PC-3 (cell line): Measurements from ENCODE around the gene ZXDC. TPM values are rescaled to one million over a fixed set of nuclear protein-coding genes. Genes with fewer than 3 reads are reported as not detected.

Source experiments
- ATAC-seq: fragments of 200-7000 bp; cut with Tn5 transposase; 2 replicates; pipeline ENCODE4 v1.9.1; 2020; ENCODE audit warnings: mild to moderate bottlenecking, moderate library complexity
- BruUV-seq: library from RNA; stranded (reverse); fragments of 400-500 nt; replicated peaks from 2 replicates; lab custom pipeline; 2021; lab: Mats Ljungman, UMichigan
- CTCF ChIA-PET: fragments of 300-600 bp; sonication (Branson Sonifier 250); formaldehyde crosslinking; loops from one replicate; lab custom pipeline; 2022; ENCODE audit warnings: antibody characterized with exemption; lab: Charles Lee
- POLR2A ChIA-PET: fragments of 300-600 bp; sonication (Branson Sonifier 250); formaldehyde crosslinking; loops from one replicate; lab custom pipeline; 2022; ENCODE audit warnings: antibody characterized with exemption; ENCODE audit not compliant: unreplicated experiment; lab: Charles Lee
- DNase-seq: peaks from one replicate; pipeline ENCODE4 v3.0.0-alpha.2; 2015
- H2AFZ ChIP-seq: fragments of 300-600 bp; sonication (generic); 2 replicates; pipeline ENCODE4 v1.6.0; 2016; ENCODE audit warnings: antibody characterized with exemption, low read length
- H3F3A ChIP-seq: fragments of 300-600 bp; sonication (generic); one replicate; pipeline ENCODE4 v1.6.0; 2017; ENCODE audit warnings: antibody characterized with exemption, low read length, control low read depth, mild to moderate bottlenecking; ENCODE audit not compliant: unreplicated experiment
- H3K27ac ChIP-seq: fragments of 300-600 bp; sonication (generic); 2 replicates; pipeline ENCODE4 v1.5.1; 2016; ENCODE audit warnings: mild to moderate bottlenecking, low read length
- H3K27me3 ChIP-seq: fragments of 300-600 bp; sonication (generic); 2 replicates; pipeline ENCODE4 v1.6.1; 2016; ENCODE audit warnings: low read length, mixed read lengths
- H3K36me3 ChIP-seq: fragments of 300-600 bp; sonication (generic); 2 replicates; pipeline ENCODE4 v1.6.1; 2016; ENCODE audit warnings: low read depth, mixed run types, low read length, mixed read lengths
- H3K4me1 ChIP-seq: fragments of 300-600 bp; sonication (generic); 2 replicates; pipeline ENCODE4 v1.5.1; 2016; ENCODE audit warnings: low read length; ENCODE audit not compliant: insufficient read depth
- H3K4me2 ChIP-seq: fragments of 300-600 bp; sonication (generic); 2 replicates; pipeline ENCODE4 v1.6.0; 2016; ENCODE audit warnings: low read length
- H3K4me3 ChIP-seq: fragments of 300-600 bp; sonication (generic); 2 replicates; pipeline ENCODE4 v1.5.1; 2016; ENCODE audit warnings: mild to moderate bottlenecking, low read length, mixed read lengths
- H3K79me2 ChIP-seq: fragments of 300-600 bp; sonication (generic); 2 replicates; pipeline ENCODE4 v1.6.1; 2017; ENCODE audit warnings: low read length, mixed read lengths
- H3K9ac ChIP-seq: fragments of 300-600 bp; sonication (generic); 2 replicates; pipeline ENCODE4 v1.6.0; 2016; ENCODE audit warnings: mild to moderate bottlenecking, low read length
- H3K9me2 ChIP-seq: fragments of 300-600 bp; sonication (generic); replicated peaks from 2 replicates; pipeline ENCODE4 v1.6.1; 2016; ENCODE audit warnings: mixed run types, low read length, mixed read lengths
- H3K9me3 ChIP-seq: fragments of 300-600 bp; sonication (generic); 2 replicates; pipeline ENCODE4 v1.6.1; 2016; ENCODE audit warnings: low read length, mixed read lengths
- H4K20me1 ChIP-seq: fragments of 300-600 bp; sonication (generic); 2 replicates; pipeline ENCODE4 v1.6.1; 2016; ENCODE audit warnings: low read length, mixed read lengths
- CTCF ChIP-seq: fragments of 300-600 bp; sonication (generic); conservative IDR thresholded peaks from 2 replicates; pipeline ENCODE4 v1.5.1; 2017; ENCODE audit warnings: antibody characterized with exemption, low read depth, mild to moderate bottlenecking, low read length
- EZH2 ChIP-seq: fragments of 300-600 bp; sonication (generic); IDR thresholded peaks from one replicate; pipeline ENCODE4 v1.6.1; 2017; ENCODE audit warnings: antibody characterized with exemption, mild to moderate bottlenecking, low read length; ENCODE audit not compliant: unreplicated experiment
- EZH2phosphoT487 ChIP-seq: fragments of 300-600 bp; sonication (generic); IDR thresholded peaks from 2 replicates; pipeline ENCODE4 v1.6.1; 2018; ENCODE audit warnings: mild to moderate bottlenecking, antibody characterized with exemption, low read length, borderline replicate concordance
- intact Hi-C: fragments of 100-400 bp; cut with micrococcal nuclease; formaldehyde crosslinking; loops from 2 replicates; pipeline ENCODE4 v1.9.0; 2023
- total RNA-seq: library from RNA; depleted of rRNA; stranded (reverse); fragments of >200 nt; gene quantifications from 2 replicates; pipeline ENCODE4 v1.2.3, GENCODE V29; 2014

ZXDC gene
- total RNA-seq, 1 experiment from 2014 or later = 18.7 TPM

GRCh38 chr3:126402666-126403302 is 72.9 kb downstream of the ZXDC start:
- H3K27ac ChIP-seq = no peak overlapping the region
- no peak overlapping the region for H3K4me2 ChIP-seq
- H3K9me2 ChIP-seq = no peaks in the 10 kb centered on the region
- no TSS peak for BruUV-seq
- H3K4me3 ChIP-seq = no peak overlapping the region
- no peaks in the 10 kb centered on the region for H4K20me1 ChIP-seq
- H3F3A ChIP-seq = no peaks in the 10 kb centered on the region
- POLR2A ChIA-PET = no interaction called here
- DNase-seq = no peak
- intact Hi-C loops = no loop called here
- H2AFZ ChIP-seq = no peak overlapping the region
- TF ChIP-seq EZH2 (no peak), EZH2phosphoT487 (no peak), CTCF (no peak)
- H3K27me3 ChIP-seq = 0 out of 2 replicates have a peak, but pooled peaks cover 7% of the 10 kb centered on the region
- ATAC-seq = no peak
- no peaks in the 10 kb centered on the region for H3K36me3 ChIP-seq
- H3K4me1 ChIP-seq = peaks cover 10% of the 10 kb centered on the region
- no peak overlapping the region for H3K9ac ChIP-seq
- H3K9me3 ChIP-seq = no peaks in the 10 kb centered on the region
- H3K79me2 ChIP-seq = no peaks in the 10 kb centered on the region
- CTCF ChIA-PET = no interaction called here

- no peaks in the 10 kb centered on the region for H4K20me1 ChIP-seq
- H3K79me2 ChIP-seq = no peaks in the 10 kb centered on the region
- H2AFZ ChIP-seq = no peak overlapping the region
- ATAC-seq (no peak), DNase-seq (no peak)
- H3K36me3 ChIP-seq = no peaks in the 10 kb centered on the region
- peaks cover 10% of the 10 kb centered on the region for H3K4me1 ChIP-seq
- H3K9ac ChIP-seq = no peak overlapping the region
- no peak overlapping the region for H3K4me3 ChIP-seq
- ChIA-PET POLR2A (no interaction called here), CTCF (no interaction called here)
- intact Hi-C loops = no loop called here
- H3K4me2 ChIP-seq = no peak overlapping the region
- no peak overlapping the region for H3K27ac ChIP-seq
- no peaks in the 10 kb centered on the region for H3F3A ChIP-seq
- no TSS peak for BruUV-seq
- H3K9me2 ChIP-seq = no peaks in the 10 kb centered on the region
- TF ChIP-seq EZH2phosphoT487 (no peak), CTCF (no peak), EZH2 (no peak)
- 0 out of 2 replicates have a peak, but pooled peaks cover 3% of the 10 kb centered on the region for H3K27me3 ChIP-seq
- no peaks in the 10 kb centered on the region for H3K9me3 ChIP-seq
Observed at GRCh38 chr3:126402178-126402577, 73.5 kb downstream of the ZXDC start.

GRCh38 chr3:126401611-126402160 is 74.0 kb downstream of the ZXDC start:
- Histone ChIP-seq H3K9me3 (no peaks in the 10 kb centered on the region), H3K4me2 (no peak overlapping the region), H3K36me3 (no peaks in the 10 kb centered on the region), H3K4me3 (no peak overlapping the region), H3K79me2 (no peaks in the 10 kb centered on the region), H3K27ac (no peak overlapping the region), H3K27me3 (no peaks in the 10 kb centered on the region), H2AFZ (no peak overlapping the region), H4K20me1 (no peaks in the 10 kb centered on the region), H3K9ac (no peak overlapping the region), H3F3A (no peaks in the 10 kb centered on the region), H3K9me2 (no peaks in the 10 kb centered on the region), H3K4me1 (peaks cover 10% of the 10 kb centered on the region)
- POLR2A ChIA-PET = no interaction called here
- no TSS peak for BruUV-seq
- DNase-seq (no peak), ATAC-seq (no peak)
- intact Hi-C loops = no loop called here
- TF ChIP-seq CTCF (no peak), EZH2phosphoT487 (no peak), EZH2 (no peak)
- CTCF ChIA-PET = no interaction called here
